Activated CD4-positive, alpha-beta T cell treated with anti-CD3 and anti-CD28 coated beads for 36 hours (primary cell): ENCODE measurements around the gene USP40. TPM values are rescaled to one million over a fixed set of nuclear protein-coding genes. Genes with fewer than 3 reads are reported as not detected.
A peak's percentile ranks its signal among the peaks of the same experiment; 100 is the strongest.

Experiments
- ATAC-seq: fragments of 200-7000 bp; cut with Tn5 transposase; one replicate; pipeline ENCODE4 v1.10.0; 2021; ENCODE audit warnings: mild to moderate bottlenecking, moderate library complexity
- CTCF ChIA-PET: fragments of 350-600 bp; sonication (Branson Sonifier 250); formaldehyde crosslinking; loops from one replicate; lab custom pipeline; 2021; ENCODE audit warnings: antibody characterized with exemption; lab: Charles Lee
- POLR2A ChIA-PET: fragments of 350-600 bp; sonication (Branson Sonifier 250); formaldehyde crosslinking; loops from one replicate; lab custom pipeline; 2021; ENCODE audit warnings: antibody characterized with exemption, inconsistent platforms; lab: Charles Lee
- DNase-seq: peaks from one replicate; pipeline ENCODE4 v3.0.0-alpha.2; 2020
- H3K27ac Mint-ChIP-seq: one replicate; pipeline ENCODE4 v1.8.0; 2021; ENCODE audit warnings: mixed read lengths
- H3K27me3 Mint-ChIP-seq: one replicate; pipeline ENCODE4 v1.8.0; 2021; ENCODE audit warnings: mixed read lengths
- H3K36me3 Mint-ChIP-seq: one replicate; pipeline ENCODE4 v1.8.0; 2021; ENCODE audit warnings: low read depth, mixed read lengths
- H3K4me1 Mint-ChIP-seq: one replicate; pipeline ENCODE4 v1.8.0; 2021; ENCODE audit warnings: mixed read lengths
- H3K4me3 Mint-ChIP-seq: one replicate; pipeline ENCODE4 v1.8.0; 2021; ENCODE audit warnings: mild to moderate bottlenecking, moderate library complexity, mixed read lengths
- H3K9me3 Mint-ChIP-seq: one replicate; pipeline ENCODE4 v1.8.0; 2021; ENCODE audit warnings: low read depth, mixed read lengths
- intact Hi-C, 2 experiments: fragments of 100-400 bp; cut with DNase I in 1 of 2; cut with micrococcal nuclease in 1 of 2; formaldehyde crosslinking; loops; one replicate each; pipeline versions ENCODE4 v1.14.2 to v1.15.1; 2022 to 2024; cut with DNase I, micrococcal nuclease
- total RNA-seq, 2 experiments: library from RNA; stranded (reverse); gene quantifications; one replicate each; pipeline ENCODE4 v1.2.3, GENCODE V29; 2021

Gene USP40
- total RNA-seq, 2 experiments from 2014 or later: 12.0 to 12.9 TPM

DNA sequence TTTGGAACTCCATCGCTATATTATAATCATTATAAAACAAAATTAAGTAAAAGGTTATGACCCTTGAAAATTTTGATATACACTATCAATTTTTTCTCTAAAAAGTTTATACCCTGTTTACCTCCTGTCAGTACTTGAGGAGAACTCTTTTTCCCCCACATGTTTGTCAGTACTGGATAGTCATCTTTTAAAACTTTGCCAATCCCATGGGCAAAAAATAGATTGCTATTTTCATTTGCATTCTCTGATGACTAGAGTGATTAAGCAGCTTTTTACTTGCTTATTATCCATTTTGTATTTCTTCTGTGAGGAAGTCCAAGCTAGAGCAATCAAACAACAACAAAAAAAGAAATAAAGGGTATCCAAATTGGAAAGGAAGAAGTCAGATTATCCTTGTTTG lies 135.9 kb downstream of the USP40 start:
- no peak overlapping the region for H3K4me3 Mint-ChIP-seq
- peaks cover 29% of the 10 kb centered on the region for H3K36me3 Mint-ChIP-seq
- H3K4me1 Mint-ChIP-seq: peaks cover 53% of the 10 kb centered on the region
- no peak overlapping the region for H3K27ac Mint-ChIP-seq
- H3K9me3 Mint-ChIP-seq: peaks cover 12% of the 10 kb centered on the region
- H3K27me3 Mint-ChIP-seq: no peaks in the 10 kb centered on the region
- ChIA-PET POLR2A (no interaction called here), CTCF (interaction anchor here (1.4 to 2.1 kb wide), 3 partner anchors 11 to 26 kb away, joined by 4 to 8 read pairs (median 6); no protein-coding TSS in a partner anchor)
- intact Hi-C loops: no loop called here
- DNase-seq: no peak
- no peak for ATAC-seq

- H3K4me1 Mint-ChIP-seq: peaks cover 56% of the 10 kb centered on the region
- H3K9me3 Mint-ChIP-seq: peaks cover 12% of the 10 kb centered on the region
- intact Hi-C loops: no loop called here
- peaks cover 32% of the 10 kb centered on the region for H3K36me3 Mint-ChIP-seq
- H3K4me3 Mint-ChIP-seq: no peak overlapping the region
- ChIA-PET POLR2A (no interaction called here), CTCF (interaction anchor here (0.6 to 2.1 kb wide), 4 partner anchors 10 to 189 kb away, joined by 3 to 8 read pairs (median 5); no protein-coding TSS in a partner anchor)
- DNase-seq: no peak
- no peaks in the 10 kb centered on the region for H3K27me3 Mint-ChIP-seq
- H3K27ac Mint-ChIP-seq: no peak overlapping the region
- ATAC-seq: no peak
These were observed 136.5 kb downstream of the USP40 start for GRCh38 chr2:233430081-233430480.

DNA sequence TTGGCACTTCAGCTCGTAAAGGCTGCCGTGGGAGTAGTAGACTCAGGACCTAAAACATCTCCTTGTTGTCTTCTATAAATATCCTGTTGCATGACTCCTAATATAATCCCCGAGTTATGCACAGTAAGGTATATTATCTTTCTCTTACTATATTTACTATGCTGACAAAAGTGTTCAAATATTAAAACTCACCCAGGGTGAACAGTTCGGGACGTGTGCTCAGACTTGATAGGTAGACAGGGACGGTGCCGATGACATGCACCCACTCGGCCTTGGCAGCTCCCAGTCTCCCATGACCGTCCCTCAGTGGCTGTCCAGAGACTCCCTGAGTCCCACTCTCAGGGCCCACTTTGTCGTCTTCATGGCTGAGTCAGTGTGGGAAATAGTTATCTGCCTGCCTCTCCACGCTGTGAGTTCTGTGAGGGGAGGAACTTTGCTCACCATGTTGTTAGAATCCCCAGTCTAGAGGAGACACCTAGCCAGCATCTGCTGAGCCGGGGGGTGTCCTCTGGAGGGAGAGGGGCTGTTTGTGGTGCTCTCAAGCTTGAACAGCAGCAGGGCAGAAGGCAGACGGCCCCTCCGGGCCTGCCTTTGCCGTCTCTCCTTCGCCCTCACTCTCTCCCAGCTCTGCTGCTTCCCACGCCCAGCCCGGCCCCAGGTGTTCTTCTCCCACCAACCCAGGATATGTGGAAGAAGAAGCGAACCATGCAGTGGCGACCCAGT lies 137.2 kb downstream of the USP40 start:
- ChIA-PET POLR2A (no interaction called here), CTCF (interaction anchor here (0.6 to 3.7 kb wide), 6 partner anchors 10 to 188 kb away, joined by 3 to 16 read pairs (median 7); no protein-coding TSS in a partner anchor)
- intact Hi-C loops: no loop called here
- H3K27ac Mint-ChIP-seq: no peak overlapping the region
- no peak for ATAC-seq
- H3K27me3 Mint-ChIP-seq: no peaks in the 10 kb centered on the region
- H3K36me3 Mint-ChIP-seq: peaks cover 30% of the 10 kb centered on the region
- no peak overlapping the region for H3K4me3 Mint-ChIP-seq
- no peak for DNase-seq
- H3K4me1 Mint-ChIP-seq: peaks cover 60% of the 10 kb centered on the region
- H3K9me3 Mint-ChIP-seq: peaks cover 12% of the 10 kb centered on the region

DNA sequence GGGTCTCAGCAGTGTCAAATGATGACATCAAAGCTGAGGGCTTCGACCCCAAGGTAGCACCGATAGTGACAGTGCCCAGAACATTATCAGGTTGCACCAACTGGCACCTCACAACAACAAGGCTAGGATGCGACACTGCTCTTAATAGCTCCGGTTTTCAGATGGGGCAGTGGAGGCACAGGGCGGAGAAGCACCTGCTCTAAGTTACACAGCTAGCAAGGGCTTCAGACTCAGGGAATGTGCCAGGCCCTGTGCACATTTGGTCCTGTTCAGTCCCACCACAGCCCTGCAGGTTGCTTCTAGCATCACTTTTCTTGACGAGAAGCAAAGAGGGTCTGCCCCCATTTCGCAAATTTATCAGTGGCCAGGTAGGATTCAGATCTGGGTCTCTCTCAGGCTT lies 138.1 kb downstream of the USP40 start:
- DNase-seq (no peak), ATAC-seq (no peak)
- CTCF ChIA-PET: interaction anchor here (1.0 to 3.7 kb wide), 6 partner anchors 9 to 74 kb away, joined by 3 to 16 read pairs (median 6); partner anchors contain the start of gene DGKD
- peaks cover 66% of the 10 kb centered on the region for H3K4me1 Mint-ChIP-seq
- no peaks in the 10 kb centered on the region for H3K27me3 Mint-ChIP-seq
- H3K9me3 Mint-ChIP-seq: peaks cover 12% of the 10 kb centered on the region
- no peak overlapping the region for H3K4me3 Mint-ChIP-seq
- no peak overlapping the region for H3K27ac Mint-ChIP-seq
- H3K36me3 Mint-ChIP-seq: peaks cover 37% of the 10 kb centered on the region
- intact Hi-C loops: no loop called here
- POLR2A ChIA-PET: no interaction called here

DNA sequence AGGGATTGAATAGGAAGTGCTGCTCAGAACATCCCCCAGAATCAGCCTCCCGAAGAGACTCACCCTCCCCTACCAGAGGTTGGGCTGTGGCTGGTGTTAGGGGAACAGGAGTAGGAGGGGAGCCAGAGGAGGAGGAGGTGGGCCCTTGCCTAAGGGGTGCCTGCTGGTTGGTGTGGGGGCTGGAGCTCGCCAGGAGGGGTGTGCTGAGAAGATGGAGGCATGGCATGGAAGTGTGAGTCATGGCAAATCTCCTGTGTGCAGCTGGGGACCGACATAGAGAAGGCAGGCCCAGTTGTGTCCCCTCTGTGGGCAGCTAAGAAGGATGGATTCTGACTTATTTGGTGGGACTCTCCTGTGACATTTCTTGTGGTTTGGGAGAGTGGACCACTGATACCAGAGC lies 138.6 kb downstream of the USP40 start:
- POLR2A ChIA-PET: interaction anchor here (1.1 kb wide), 1 partner anchor 9 kb away, joined by 3 read pairs; no protein-coding TSS in a partner anchor
- Mint-ChIP-seq H3K27me3 (no peaks in the 10 kb centered on the region), H3K4me3 (no peak overlapping the region), H3K9me3 (peaks cover 12% of the 10 kb centered on the region), H3K4me1 (peaks cover 66% of the 10 kb centered on the region), H3K36me3 (peaks cover 40% of the 10 kb centered on the region), H3K27ac (no peak overlapping the region)
- intact Hi-C loops: no loop called here
- CTCF ChIA-PET: interaction anchor here (1.0 to 3.7 kb wide), 5 partner anchors 12 to 74 kb away, joined by 3 to 16 read pairs (median 5); partner anchors contain the start of gene DGKD
- DNase-seq: no peak
- ATAC-seq: no peak

GRCh38 chr2:233426619-233427342 lies 139.8 kb downstream of the USP40 start:
- Mint-ChIP-seq H3K36me3 (peaks cover 39% of the 10 kb centered on the region), H3K27ac (peak overlapping the region; percentile 73), H3K9me3 (peaks cover 10% of the 10 kb centered on the region), H3K4me3 (no peak overlapping the region), H3K27me3 (no peaks in the 10 kb centered on the region), H3K4me1 (peaks cover 79% of the 10 kb centered on the region)
- ATAC-seq: peak; percentile 83
- DNase-seq: peak; percentile 89
- CTCF ChIA-PET: interaction anchor here (0.6 to 3.7 kb wide), 5 partner anchors 9 to 117 kb away, joined by 3 to 16 read pairs (median 5); partner anchors contain the start of gene DGKD
- intact Hi-C loops: loop anchor here (1.0 to 2.0 kb wide), 3 partner anchors 11 to 22 kb away; no protein-coding TSS in a partner anchor
- POLR2A ChIA-PET: interaction anchor here (1.1 kb wide), 1 partner anchor 8 kb away, joined by 3 read pairs; no protein-coding TSS in a partner anchor

Other genes with a start within 250 kb of the USP40 start
- gene DGKD, start 212.3 kb downstream of the USP40 start, total RNA-seq: 10 to 100 TPM; 57.0 to 62.6 TPM
- not detected for gene UGT1A8, start 50.9 kb upstream of the USP40 start, total RNA-seq
- not detected for gene UGT1A10, start 69.7 kb upstream of the USP40 start, total RNA-seq
- not detected for gene UGT1A9, start 105.1 kb upstream of the USP40 start, total RNA-seq
- gene UGT1A7, start 115.1 kb upstream of the USP40 start, total RNA-seq: not detected
- not detected for gene UGT1A6, start 126.1 kb upstream of the USP40 start, total RNA-seq
- not detected for gene UGT1A5, start 146.1 kb upstream of the USP40 start, total RNA-seq
- gene UGT1A4, start 152.0 kb upstream of the USP40 start, total RNA-seq: not detected
- gene UGT1A3, start 162.3 kb upstream of the USP40 start, total RNA-seq: not detected
- not detected for gene UGT1A1, start 193.5 kb upstream of the USP40 start, total RNA-seq
- not detected for gene MROH2A, start 211.5 kb upstream of the USP40 start, total RNA-seq